Spleen (tissue), 7 donors: ENCODE measurements around the gene RPL14.

Source experiments
- CTCF ChIP-seq, 11 experiments: fragments of 200-600 bp in 7 of 11; fragments of 450-650 bp in 4 of 11; sonication (generic) in 4 of 11; IDR thresholded peaks in 8 of 11; conservative IDR thresholded peaks in 3 of 11; 1 replicate in 7 of 11; 2 replicates in 4 of 11; pipeline versions ENCODE4 v1.4.0 to v1.8.0; 2016 to 2021; ENCODE audit warnings: antibody characterized with exemption in 11 of 11, inconsistent platforms in 4 of 11, mild to moderate bottlenecking in 1 of 11
- POLR2A ChIP-seq, 3 donors: fragments of 450-650 bp; IDR thresholded peaks; one replicate each; pipeline ENCODE4 v1.5.1; 2017; ENCODE audit warnings: antibody characterized with exemption in 3 of 3, mild to moderate bottlenecking in 1 of 3
- donor health status: DM: no; HTN: no; CAD: no; lungs with moderate emphysema.
- donor health status: DM: no; HTN: no; CAD: no.
- donor health status: DM: no; HTN: no; CAD: no.

- TF ChIP-seq CTCF (IDR thresholded peaks at IDR 0.05 in 8 of 11, conservative IDR thresholded peaks at IDR 0.05 in 3 of 11): no peak
- TF ChIP-seq POLR2A (IDR thresholded peaks at IDR 0.05): no peak
These were observed 30.0 kb upstream of the RPL14 start for GRCh38 chr3:40427045-40427669.
